Fibroblast of lung (primary cell): ENCODE measurements around the gene TMOD4.

Source experiments
- EZH2 ChIP-seq: IDR thresholded peaks from 2 replicates; pipeline ENCODE4 v1.5.1; 2012; ENCODE audit warnings: low read length, control low read depth, mild to moderate bottlenecking; ENCODE audit errors: missing control alignments
- TF ChIP-seq, protein P1 (sequence below), 2 donors: IDR thresholded peaks in 1 of 2; conservative IDR thresholded peaks in 1 of 2; 1 replicate in 1 of 2; 2 replicates in 1 of 2; pipeline ENCODE4 v1.5.1; 2011 to 2012; ENCODE audit warnings: low read length in 2 of 2, control low read depth in 1 of 2, inconsistent platforms in 1 of 2, low read depth in 1 of 2, mild to moderate bottlenecking in 1 of 2

DNA sequence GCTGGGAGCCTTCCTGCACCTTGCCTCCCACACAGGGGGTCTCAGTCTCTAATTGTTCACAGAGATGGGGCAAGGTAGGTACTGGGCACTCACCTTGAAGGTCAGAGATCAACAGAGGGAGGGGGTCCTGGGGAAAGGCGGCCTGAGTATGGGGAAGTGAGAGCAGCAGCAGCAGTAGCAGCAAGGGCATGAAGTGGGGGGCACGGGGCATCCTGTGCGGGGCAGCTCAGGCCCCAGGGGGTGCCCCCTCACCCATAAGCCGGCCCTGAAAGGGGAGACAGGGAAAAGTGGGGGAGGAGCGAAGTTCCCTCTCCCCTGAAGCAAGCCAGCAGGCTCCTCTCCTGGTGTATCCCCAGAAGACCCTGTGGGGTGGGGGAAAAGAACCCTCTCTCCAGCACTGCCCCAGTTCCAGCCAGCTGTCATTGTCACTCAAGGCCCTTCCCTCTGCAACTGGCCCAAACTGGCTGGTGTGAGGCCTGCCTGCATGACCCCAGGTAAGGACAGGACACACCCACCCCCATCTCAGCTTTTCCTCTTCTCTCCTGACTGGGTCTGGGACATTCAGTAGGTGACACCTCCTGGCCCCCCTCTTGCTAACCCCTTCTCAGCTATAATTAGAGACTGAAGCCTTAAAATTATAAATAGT, 33.2 kb downstream of the TMOD4 start:
- TF ChIP-seq, protein P1, sequence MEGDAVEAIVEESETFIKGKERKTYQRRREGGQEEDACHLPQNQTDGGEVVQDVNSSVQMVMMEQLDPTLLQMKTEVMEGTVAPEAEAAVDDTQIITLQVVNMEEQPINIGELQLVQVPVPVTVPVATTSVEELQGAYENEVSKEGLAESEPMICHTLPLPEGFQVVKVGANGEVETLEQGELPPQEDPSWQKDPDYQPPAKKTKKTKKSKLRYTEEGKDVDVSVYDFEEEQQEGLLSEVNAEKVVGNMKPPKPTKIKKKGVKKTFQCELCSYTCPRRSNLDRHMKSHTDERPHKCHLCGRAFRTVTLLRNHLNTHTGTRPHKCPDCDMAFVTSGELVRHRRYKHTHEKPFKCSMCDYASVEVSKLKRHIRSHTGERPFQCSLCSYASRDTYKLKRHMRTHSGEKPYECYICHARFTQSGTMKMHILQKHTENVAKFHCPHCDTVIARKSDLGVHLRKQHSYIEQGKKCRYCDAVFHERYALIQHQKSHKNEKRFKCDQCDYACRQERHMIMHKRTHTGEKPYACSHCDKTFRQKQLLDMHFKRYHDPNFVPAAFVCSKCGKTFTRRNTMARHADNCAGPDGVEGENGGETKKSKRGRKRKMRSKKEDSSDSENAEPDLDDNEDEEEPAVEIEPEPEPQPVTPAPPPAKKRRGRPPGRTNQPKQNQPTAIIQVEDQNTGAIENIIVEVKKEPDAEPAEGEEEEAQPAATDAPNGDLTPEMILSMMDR (conservative IDR thresholded peaks at IDR 0.05 in 1 of 2, IDR thresholded peaks at IDR 0.05 in 1 of 2; ENCODE audit: low read depth in 1 of 2, low read length in 2 of 2), result no peak
- TF ChIP-seq EZH2, result no peak
